K562 (cell line): ENCODE measurements around the gene MAN2B1. TPM values are rescaled to one million over a fixed set of nuclear protein-coding genes. Genes with fewer than 3 reads are reported as not detected.
A peak's percentile ranks its signal among the peaks of the same experiment; 100 is the strongest.

Source experiments
- ARID2 ChIP-seq: fragments of 450-650 bp; IDR thresholded peaks from 2 replicates; pipeline ENCODE4 v1.6.1; 2017; ENCODE audit warnings: antibody characterized with exemption, mild to moderate bottlenecking
- BDP1 ChIP-seq: IDR thresholded peaks from 3 replicates; pipeline ENCODE4 v1.6.1; 2011; ENCODE audit not compliant: insufficient read length, insufficient read depth
- CREM ChIP-seq: IDR thresholded peaks from 2 replicates; pipeline ENCODE4 v1.6.1; 2014; ENCODE audit warnings: antibody characterized with exemption, low read depth
- MEF2A ChIP-seq: IDR thresholded peaks from 2 replicates; pipeline ENCODE4 v1.6.1; 2011; ENCODE audit warnings: low read depth, mild to moderate bottlenecking, low read length, moderate library complexity; ENCODE audit not compliant: control insufficient read depth
- NFIC ChIP-seq: fragments of 450-650 bp; IDR thresholded peaks from 2 replicates; pipeline ENCODE4 v1.6.1; 2017; ENCODE audit warnings: mild to moderate bottlenecking, inconsistent platforms
- PRPF4 ChIP-seq: fragments of 200-400 bp; formaldehyde crosslinking; IDR thresholded peaks from one replicate; pipeline ENCODE4 v1.6.1; 2017; ENCODE audit warnings: low read length, low read depth, mild to moderate bottlenecking; ENCODE audit not compliant: insufficient read depth, poor library complexity, severe bottlenecking
- TAF1 ChIP-seq: IDR thresholded peaks from 2 replicates; pipeline ENCODE4 v1.6.1; 2011; ENCODE audit warnings: mild to moderate bottlenecking, low read length, moderate library complexity; ENCODE audit not compliant: insufficient read depth, control insufficient read depth, severe bottlenecking; ENCODE audit errors: extremely low read depth
- ZBTB7A ChIP-seq: IDR thresholded peaks from 2 replicates; pipeline ENCODE4 v1.6.1; 2011; ENCODE audit warnings: low read depth, mild to moderate bottlenecking, low read length, moderate library complexity, borderline replicate concordance; ENCODE audit not compliant: control insufficient read depth
- ZNF133 ChIP-seq: fragments of 250-450 bp; sonication (Bioruptor Pico); IDR thresholded peaks from 2 replicates; pipeline ENCODE4 v1.4.0; 2020; ENCODE audit warnings: mild to moderate bottlenecking
- ZNF197 ChIP-seq: fragments of 200-800 bp; sonication (Bioruptor generic); IDR thresholded peaks from 2 replicates; pipeline ENCODE4 v1.6.1; 2016; ENCODE audit warnings: low read depth, missing genetic modification characterization, missing compliant biosample characterization
- polyA plus RNA-seq, 8 experiments: library from polyadenylated mRNA; depleted of rRNA in 4 of 8; stranded (reverse) in 5 of 8; unstranded in 3 of 8; fragments of >200 nt; fragmentation: Nextera tagmentation in 2 of 8; fragmentation: Illumina TruSeq in 1 of 8; extraction: Ambion mirVana in 2 of 8; extraction: Trizol in 1 of 8; gene quantifications; 2 replicates each; pipeline versions ENCODE4 v1.2.1 to v1.2.3, GENCODE V29; 2011 to 2014; ENCODE audit warnings: inconsistent platforms in 1 of 8, missing spikeins in 1 of 8
- total RNA-seq, 7 experiments: library from RNA; depleted of rRNA in 6 of 7; stranded (reverse); fragments of >200 nt in 6 of 7; fragmentation: Illumina TruSeq in 2 of 7; extraction: Trizol in 2 of 7; gene quantifications; 2 replicates each; pipeline versions ENCODE4 v1.2.1 to v1.2.3, GENCODE V29; 2011 to 2021; ENCODE audit warnings: low replicate concordance in 1 of 7
- TF ChIP-seq, protein P1 (sequence below): sonication (generic); formaldehyde crosslinking; IDR thresholded peaks from 2 replicates; pipeline ENCODE4 v1.8.0; 2022; ENCODE audit warnings: mild to moderate bottlenecking, missing genetic modification reagents
- TF ChIP-seq, protein P2 (sequence below): fragments of 450-650 bp; IDR thresholded peaks from 2 replicates; pipeline ENCODE4 v1.6.1; 2017; ENCODE audit warnings: antibody characterized with exemption
- TF ChIP-seq, protein P3 (sequence below): fragments of 200-600 bp; sonication (generic); IDR thresholded peaks from one replicate; pipeline ENCODE4 v1.6.1; 2012; ENCODE audit warnings: mild to moderate bottlenecking, low read depth, low read length, inconsistent platforms

Gene MAN2B1
- total and polyA plus RNA-seq, 9 of the 15 experiments (the other 6 are each of a cell fraction or from before 2014, with no cell fraction given) = 0.59 to 33.8 (median 11.4) TPM

DNA sequence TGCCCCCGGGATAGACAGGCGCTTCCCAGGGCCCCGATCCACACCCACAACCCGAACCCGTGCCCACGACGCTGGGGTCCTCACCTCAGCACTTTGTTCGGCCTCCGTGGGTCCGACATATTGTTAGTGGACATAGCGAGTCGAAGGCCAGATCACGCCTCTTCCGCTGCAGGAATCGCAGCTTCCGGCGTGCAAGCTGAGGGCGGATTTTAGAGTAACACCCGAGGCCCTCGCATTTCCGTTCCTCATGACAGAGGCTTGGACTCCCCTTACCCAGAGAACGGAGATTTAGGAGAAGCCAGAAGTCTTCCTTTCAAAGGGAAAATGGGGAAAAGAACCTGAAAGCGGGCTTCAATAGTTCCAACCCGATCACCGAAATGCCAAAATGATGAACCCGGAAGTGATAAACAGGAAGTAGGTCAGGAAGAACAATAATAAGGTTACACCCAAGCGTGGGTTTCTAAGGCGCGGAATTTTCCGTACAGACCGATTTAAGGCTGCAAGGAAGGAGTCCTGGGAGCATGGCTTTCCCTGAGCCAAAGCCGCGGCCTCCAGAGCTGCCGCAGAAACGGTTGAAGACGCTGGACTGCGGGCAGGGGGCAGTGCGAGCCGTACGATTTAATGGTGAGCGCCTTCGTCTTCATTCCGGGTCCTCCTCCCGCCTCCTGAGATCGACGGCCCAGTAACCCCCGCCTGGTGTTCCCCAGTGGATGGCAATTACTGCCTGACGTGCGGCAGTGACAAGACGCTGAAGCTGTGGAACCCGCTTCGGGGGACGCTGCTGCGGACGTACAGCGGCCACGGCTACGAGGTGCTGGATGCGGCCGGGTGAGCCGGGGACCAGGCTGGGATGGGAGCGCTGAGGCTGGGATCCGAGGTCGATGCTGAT is 3.0 kb upstream of the MAN2B1 start (continued):
- peak; percentile 40; the same call in 1 of the 2 replicates for TF ChIP-seq ZBTB7A
- TF ChIP-seq, protein P1, sequence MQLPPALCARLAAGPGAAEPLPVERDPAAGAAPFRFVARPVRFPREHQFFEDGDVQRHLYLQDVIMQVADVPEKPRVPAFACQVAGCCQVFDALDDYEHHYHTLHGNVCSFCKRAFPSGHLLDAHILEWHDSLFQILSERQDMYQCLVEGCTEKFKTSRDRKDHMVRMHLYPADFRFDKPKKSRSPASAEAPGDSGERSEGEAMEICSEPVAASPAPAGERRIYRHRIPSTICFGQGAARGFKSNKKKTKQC (CRISPR knock-in tag) = peak; percentile 0; the same call in 1 of the 2 replicates
- TF ChIP-seq CREM = peak; percentile 75
- no peak for TF ChIP-seq PRPF4
- TF ChIP-seq ZNF133 (CRISPR knock-in tag) = no peak
- TF ChIP-seq MEF2A = no peak
- no peak for TF ChIP-seq ZNF197 (CRISPR knock-in tag)
- peak; percentile 36; the same call in 1 of the 2 replicates for TF ChIP-seq NFIC
- TF ChIP-seq TAF1 = peak; percentile 60
- TF ChIP-seq BDP1 = no peak
- TF ChIP-seq, protein P2, sequence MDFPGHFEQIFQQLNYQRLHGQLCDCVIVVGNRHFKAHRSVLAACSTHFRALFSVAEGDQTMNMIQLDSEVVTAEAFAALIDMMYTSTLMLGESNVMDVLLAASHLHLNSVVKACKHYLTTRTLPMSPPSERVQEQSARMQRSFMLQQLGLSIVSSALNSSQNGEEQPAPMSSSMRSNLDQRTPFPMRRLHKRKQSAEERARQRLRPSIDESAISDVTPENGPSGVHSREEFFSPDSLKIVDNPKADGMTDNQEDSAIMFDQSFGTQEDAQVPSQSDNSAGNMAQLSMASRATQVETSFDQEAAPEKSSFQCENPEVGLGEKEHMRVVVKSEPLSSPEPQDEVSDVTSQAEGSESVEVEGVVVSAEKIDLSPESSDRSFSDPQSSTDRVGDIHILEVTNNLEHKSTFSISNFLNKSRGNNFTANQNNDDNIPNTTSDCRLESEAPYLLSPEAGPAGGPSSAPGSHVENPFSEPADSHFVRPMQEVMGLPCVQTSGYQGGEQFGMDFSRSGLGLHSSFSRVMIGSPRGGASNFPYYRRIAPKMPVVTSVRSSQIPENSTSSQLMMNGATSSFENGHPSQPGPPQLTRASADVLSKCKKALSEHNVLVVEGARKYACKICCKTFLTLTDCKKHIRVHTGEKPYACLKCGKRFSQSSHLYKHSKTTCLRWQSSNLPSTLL = no peak
- no peak for TF ChIP-seq ARID2
- TF ChIP-seq, protein P3, sequence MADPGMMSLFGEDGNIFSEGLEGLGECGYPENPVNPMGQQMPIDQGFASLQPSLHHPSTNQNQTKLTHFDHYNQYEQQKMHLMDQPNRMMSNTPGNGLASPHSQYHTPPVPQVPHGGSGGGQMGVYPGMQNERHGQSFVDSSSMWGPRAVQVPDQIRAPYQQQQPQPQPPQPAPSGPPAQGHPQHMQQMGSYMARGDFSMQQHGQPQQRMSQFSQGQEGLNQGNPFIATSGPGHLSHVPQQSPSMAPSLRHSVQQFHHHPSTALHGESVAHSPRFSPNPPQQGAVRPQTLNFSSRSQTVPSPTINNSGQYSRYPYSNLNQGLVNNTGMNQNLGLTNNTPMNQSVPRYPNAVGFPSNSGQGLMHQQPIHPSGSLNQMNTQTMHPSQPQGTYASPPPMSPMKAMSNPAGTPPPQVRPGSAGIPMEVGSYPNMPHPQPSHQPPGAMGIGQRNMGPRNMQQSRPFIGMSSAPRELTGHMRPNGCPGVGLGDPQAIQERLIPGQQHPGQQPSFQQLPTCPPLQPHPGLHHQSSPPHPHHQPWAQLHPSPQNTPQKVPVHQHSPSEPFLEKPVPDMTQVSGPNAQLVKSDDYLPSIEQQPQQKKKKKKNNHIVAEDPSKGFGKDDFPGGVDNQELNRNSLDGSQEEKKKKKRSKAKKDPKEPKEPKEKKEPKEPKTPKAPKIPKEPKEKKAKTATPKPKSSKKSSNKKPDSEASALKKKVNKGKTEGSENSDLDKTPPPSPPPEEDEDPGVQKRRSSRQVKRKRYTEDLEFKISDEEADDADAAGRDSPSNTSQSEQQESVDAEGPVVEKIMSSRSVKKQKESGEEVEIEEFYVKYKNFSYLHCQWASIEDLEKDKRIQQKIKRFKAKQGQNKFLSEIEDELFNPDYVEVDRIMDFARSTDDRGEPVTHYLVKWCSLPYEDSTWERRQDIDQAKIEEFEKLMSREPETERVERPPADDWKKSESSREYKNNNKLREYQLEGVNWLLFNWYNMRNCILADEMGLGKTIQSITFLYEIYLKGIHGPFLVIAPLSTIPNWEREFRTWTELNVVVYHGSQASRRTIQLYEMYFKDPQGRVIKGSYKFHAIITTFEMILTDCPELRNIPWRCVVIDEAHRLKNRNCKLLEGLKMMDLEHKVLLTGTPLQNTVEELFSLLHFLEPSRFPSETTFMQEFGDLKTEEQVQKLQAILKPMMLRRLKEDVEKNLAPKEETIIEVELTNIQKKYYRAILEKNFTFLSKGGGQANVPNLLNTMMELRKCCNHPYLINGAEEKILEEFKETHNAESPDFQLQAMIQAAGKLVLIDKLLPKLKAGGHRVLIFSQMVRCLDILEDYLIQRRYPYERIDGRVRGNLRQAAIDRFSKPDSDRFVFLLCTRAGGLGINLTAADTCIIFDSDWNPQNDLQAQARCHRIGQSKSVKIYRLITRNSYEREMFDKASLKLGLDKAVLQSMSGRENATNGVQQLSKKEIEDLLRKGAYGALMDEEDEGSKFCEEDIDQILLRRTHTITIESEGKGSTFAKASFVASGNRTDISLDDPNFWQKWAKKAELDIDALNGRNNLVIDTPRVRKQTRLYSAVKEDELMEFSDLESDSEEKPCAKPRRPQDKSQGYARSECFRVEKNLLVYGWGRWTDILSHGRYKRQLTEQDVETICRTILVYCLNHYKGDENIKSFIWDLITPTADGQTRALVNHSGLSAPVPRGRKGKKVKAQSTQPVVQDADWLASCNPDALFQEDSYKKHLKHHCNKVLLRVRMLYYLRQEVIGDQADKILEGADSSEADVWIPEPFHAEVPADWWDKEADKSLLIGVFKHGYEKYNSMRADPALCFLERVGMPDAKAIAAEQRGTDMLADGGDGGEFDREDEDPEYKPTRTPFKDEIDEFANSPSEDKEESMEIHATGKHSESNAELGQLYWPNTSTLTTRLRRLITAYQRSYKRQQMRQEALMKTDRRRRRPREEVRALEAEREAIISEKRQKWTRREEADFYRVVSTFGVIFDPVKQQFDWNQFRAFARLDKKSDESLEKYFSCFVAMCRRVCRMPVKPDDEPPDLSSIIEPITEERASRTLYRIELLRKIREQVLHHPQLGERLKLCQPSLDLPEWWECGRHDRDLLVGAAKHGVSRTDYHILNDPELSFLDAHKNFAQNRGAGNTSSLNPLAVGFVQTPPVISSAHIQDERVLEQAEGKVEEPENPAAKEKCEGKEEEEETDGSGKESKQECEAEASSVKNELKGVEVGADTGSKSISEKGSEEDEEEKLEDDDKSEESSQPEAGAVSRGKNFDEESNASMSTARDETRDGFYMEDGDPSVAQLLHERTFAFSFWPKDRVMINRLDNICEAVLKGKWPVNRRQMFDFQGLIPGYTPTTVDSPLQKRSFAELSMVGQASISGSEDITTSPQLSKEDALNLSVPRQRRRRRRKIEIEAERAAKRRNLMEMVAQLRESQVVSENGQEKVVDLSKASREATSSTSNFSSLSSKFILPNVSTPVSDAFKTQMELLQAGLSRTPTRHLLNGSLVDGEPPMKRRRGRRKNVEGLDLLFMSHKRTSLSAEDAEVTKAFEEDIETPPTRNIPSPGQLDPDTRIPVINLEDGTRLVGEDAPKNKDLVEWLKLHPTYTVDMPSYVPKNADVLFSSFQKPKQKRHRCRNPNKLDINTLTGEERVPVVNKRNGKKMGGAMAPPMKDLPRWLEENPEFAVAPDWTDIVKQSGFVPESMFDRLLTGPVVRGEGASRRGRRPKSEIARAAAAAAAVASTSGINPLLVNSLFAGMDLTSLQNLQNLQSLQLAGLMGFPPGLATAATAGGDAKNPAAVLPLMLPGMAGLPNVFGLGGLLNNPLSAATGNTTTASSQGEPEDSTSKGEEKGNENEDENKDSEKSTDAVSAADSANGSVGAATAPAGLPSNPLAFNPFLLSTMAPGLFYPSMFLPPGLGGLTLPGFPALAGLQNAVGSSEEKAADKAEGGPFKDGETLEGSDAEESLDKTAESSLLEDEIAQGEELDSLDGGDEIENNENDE = no peak
